Measurements from ENCODE around the gene CASTOR1.

The CASTOR1 gene

DNA sequence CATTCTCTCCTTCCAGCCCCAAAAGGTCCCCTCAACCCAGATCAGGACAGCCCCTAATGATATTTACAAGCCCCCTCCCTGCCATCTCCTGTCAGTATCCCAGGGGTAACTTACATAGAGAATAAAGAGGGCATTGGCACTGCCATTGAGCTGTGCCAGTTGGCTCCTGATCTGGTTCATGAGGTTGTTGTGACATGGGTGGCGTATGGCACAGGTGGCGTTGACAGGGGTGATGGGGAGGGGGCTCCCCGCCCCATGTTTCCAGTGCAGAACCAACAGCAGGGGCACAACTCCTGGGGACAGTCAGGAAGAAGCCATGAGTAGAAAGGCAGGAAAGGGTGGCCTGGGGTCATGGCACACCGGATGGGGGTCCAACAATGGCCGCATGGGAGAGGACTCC, 44.7 kb downstream of the CASTOR1 start:
- DNase-seq (ENCODE audit: low read depth), result no peak

- no peak for DNase-seq (ENCODE audit: low read depth)
Observed at GRCh38 chr22:30244066-30244465, 45.2 kb downstream of the CASTOR1 start.

DNA sequence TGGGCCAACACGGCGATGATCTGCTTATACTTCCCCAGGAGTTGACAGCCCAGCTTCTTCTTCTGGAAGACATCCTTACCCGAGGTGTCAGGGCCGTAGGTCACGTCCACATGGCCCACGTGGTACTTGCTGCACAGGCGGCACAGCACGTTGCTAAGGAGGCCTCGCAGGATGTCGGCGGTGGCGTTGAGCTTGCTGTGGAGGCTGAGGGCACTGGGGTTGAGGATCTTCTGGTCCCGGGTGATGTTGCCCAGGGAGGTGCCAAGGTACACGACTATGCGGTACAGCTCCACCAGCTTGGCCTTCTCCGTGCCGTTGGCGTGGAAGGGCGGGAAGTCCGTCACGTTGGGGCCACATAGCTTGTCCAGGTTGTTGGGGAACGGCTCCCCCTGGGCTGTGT, 45.6 kb downstream of the CASTOR1 start:
- DNase-seq (ENCODE audit: low read depth), result no peak

DNA sequence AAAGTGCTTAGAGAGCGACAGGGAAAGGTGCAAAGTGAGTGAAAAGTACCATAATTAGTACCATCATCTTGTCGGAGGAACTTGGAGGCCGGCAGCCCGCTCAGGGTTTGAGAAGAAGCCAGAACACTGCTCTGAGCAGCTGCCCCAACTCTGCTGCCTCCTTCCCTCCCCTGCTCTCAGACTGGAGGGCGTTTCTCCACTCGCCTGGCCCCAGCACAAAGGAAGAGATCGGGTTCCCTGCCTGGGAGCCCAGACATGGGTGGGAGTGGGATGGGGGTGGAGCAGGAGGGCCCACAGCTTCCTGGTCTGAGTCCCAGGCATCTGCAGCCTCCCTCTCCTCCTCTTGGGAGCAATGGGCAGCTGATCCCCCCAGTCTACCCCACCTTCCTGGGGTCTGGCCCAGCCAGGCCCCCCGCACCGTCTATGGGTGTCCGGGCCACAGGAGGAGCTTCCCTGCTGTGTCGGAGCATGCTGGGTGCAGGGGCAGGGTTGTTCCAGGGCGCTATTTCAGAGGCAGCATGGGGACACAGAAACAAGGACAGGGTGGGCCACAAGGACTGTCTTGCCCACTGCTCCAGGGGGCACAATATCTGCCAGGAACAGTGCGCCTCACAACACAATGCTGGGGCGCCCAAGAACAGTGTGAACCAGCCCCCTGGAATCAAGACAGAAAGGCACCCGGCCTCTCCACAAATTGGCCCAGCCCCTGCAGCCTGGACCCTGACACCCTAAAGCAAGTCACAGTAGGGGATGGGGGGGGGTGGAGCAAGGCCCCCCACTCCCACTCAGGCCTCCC, 47.5 kb downstream of the CASTOR1 start:
- no peak for DNase-seq (ENCODE audit: low read depth)

DNA sequence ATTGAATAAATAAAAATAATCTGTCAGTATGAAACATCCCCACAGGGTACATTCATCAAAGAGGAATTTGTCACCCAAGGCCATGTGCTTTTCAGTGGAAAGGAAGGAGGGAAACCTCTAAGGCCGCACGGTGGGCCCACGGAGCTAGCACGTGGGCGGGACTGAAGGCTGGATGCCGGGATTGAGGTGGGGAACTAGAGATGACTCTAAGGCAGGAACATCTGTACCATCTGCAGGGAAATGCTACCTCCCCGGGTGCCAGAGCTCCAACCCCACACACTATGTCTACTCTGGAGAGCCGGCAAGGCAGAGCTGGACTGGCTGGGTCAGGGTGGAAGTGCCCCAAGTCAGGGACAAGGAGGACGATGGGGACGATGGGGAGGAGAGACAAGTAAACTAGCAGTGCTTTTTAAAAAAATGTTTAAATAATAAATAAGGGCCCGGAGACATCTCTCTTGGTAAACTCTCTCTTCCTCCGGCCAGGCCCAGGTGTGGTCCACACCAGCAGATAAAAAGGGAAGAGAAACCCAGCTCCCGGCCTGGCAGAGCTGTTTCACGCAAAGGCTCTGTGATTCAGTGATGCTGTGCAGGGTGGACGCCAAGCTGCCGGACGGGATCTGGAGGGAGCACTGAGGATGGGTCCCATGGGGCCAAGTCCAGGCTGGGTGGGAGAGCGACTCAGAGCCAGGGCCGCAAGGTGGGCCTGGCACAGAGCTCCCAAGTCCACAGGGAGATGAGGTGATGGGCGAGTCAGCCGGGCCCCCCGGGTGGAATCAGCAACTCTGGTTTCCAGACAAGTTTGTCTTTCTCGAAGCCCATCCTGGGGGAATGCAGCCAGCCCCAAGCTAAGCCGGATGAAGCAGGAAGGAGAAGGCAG, 48.5 kb downstream of the CASTOR1 start:
- DNase-seq (ENCODE audit: low read depth), result no peak

GRCh38 chr22:30239488-30240405, 49.6 kb downstream of the CASTOR1 start:
- no peak for DNase-seq (ENCODE audit: low read depth)

- DNase-seq (ENCODE audit: low read depth), result no peak
Observed at GRCh38 chr22:30238661-30239487, 50.4 kb downstream of the CASTOR1 start.

DNA sequence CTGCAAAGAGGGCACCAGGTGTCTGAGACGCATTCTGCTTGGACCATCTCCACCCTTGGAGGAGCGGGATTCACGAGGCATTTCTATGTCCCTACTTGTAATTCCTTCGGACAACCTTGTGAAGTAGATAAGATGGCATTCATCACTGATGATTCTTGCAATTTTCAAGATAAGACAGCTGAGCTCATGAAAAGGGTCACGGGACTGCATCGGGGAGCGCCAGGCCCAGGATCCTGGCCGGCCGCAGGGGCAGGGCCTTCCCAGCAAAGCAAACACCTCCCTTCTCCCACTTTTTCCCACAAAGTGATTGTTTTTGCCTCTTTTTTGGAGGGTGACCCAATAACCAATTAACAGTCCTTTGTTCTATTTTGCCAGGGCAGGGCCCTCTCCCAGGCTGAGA, 51.2 kb downstream of the CASTOR1 start:
- no peak for DNase-seq (ENCODE audit: low read depth)

GRCh38 chr22:30236875-30237274, 52.4 kb downstream of the CASTOR1 start:
- DNase-seq (ENCODE audit: low read depth), result no peak

DNA sequence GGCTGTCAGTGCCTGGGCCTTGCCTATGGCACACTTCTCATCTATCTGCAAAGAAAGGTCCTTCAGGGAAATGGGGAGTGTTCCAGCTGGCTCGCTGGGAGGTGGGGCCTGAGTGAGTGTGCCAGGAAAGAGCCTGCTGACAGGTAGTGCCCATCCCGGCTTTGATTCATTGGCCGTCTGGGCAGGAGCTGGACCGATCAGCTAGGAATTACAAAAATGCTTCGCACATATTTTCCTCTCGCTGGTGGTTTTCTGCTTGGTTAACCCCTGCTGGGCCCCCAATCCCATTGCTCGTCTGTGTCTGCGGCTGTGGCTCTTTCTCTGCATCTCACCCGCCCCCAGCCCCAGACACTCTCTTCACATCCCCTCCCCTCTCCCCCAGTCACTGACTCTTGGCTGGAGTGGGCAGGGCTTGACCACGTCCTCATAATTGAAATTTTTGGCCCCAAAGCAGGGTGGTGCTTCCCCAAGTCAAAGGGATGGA, 53.6 kb downstream of the CASTOR1 start:
- DNase-seq (ENCODE audit: low read depth), result no peak
